ENCODE data around the gene MAEA. TPM values are rescaled to one million over a fixed set of nuclear protein-coding genes. Genes with fewer than 3 reads are reported as not detected.

Gene MAEA
- total and polyA plus RNA-seq, 9 of the 15 experiments (the other 6 are each of a cell fraction or from before 2014, with no cell fraction given) = 2.1 to 86.5 (median 45.0) TPM

DNA sequence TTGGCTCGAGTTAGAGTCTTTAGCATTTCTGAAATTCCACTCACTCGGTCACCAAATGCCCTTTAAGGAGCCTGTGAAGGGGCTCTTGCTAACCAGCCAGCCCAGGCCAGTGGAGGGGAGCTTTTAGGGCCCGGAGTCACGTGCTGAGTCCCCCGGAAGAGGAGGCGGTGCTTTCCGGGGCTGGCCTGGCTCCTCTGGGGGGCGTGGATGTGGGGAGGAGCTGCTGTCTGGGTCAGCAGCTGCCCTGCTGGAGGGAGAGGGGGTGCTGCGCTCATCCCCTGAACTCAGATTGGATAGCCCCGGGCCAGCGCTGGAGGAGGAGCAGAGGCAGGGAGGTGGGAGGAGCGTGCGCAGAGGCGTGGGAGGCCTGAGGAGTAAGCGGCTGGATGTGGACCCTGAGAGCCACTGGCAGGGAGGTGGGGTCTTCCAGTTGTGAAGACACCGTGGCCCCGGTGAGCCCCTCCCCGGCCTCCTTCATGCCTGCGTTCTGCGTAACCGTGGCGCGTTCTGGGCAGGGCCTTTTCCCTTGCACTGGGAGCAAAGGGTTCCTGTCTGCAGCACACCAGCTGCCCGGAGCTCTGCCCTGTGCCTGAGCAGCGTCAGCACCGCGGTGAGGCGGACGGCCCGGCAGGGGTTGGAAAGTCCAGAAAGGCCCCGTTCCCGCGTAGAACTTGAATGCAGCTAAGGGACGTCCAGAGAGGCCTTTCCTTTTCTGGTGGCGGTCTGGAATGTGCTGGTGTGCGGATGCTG lies 19.7 kb downstream of the MAEA start (continued):
- TF ChIP-seq, protein P1, sequence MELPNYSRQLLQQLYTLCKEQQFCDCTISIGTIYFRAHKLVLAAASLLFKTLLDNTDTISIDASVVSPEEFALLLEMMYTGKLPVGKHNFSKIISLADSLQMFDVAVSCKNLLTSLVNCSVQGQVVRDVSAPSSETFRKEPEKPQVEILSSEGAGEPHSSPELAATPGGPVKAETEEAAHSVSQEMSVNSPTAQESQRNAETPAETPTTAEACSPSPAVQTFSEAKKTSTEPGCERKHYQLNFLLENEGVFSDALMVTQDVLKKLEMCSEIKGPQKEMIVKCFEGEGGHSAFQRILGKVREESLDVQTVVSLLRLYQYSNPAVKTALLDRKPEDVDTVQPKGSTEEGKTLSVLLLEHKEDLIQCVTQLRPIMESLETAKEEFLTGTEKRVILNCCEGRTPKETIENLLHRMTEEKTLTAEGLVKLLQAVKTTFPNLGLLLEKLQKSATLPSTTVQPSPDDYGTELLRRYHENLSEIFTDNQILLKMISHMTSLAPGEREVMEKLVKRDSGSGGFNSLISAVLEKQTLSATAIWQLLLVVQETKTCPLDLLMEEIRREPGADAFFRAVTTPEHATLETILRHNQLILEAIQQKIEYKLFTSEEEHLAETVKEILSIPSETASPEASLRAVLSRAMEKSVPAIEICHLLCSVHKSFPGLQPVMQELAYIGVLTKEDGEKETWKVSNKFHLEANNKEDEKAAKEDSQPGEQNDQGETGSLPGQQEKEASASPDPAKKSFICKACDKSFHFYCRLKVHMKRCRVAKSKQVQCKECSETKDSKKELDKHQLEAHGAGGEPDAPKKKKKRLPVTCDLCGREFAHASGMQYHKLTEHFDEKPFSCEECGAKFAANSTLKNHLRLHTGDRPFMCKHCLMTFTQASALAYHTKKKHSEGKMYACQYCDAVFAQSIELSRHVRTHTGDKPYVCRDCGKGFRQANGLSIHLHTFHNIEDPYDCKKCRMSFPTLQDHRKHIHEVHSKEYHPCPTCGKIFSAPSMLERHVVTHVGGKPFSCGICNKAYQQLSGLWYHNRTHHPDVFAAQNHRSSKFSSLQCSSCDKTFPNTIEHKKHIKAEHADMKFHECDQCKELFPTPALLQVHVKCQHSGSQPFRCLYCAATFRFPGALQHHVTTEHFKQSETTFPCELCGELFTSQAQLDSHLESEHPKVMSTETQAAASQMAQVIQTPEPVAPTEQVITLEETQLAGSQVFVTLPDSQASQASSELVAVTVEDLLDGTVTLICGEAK (IDR thresholded peaks at IDR 0.05) = peak; percentile 59
- TF ChIP-seq, protein P1 (CRISPR knock-in tag; IDR thresholded peaks at IDR 0.05) = no peak
- TF ChIP-seq FOXK2 (conservative IDR thresholded peaks at IDR 0.05 in 1 of 2, IDR thresholded peaks at IDR 0.05 in 1 of 2; ENCODE audit: low read depth in 2 of 2) = no peak
- TF ChIP-seq, protein P2, sequence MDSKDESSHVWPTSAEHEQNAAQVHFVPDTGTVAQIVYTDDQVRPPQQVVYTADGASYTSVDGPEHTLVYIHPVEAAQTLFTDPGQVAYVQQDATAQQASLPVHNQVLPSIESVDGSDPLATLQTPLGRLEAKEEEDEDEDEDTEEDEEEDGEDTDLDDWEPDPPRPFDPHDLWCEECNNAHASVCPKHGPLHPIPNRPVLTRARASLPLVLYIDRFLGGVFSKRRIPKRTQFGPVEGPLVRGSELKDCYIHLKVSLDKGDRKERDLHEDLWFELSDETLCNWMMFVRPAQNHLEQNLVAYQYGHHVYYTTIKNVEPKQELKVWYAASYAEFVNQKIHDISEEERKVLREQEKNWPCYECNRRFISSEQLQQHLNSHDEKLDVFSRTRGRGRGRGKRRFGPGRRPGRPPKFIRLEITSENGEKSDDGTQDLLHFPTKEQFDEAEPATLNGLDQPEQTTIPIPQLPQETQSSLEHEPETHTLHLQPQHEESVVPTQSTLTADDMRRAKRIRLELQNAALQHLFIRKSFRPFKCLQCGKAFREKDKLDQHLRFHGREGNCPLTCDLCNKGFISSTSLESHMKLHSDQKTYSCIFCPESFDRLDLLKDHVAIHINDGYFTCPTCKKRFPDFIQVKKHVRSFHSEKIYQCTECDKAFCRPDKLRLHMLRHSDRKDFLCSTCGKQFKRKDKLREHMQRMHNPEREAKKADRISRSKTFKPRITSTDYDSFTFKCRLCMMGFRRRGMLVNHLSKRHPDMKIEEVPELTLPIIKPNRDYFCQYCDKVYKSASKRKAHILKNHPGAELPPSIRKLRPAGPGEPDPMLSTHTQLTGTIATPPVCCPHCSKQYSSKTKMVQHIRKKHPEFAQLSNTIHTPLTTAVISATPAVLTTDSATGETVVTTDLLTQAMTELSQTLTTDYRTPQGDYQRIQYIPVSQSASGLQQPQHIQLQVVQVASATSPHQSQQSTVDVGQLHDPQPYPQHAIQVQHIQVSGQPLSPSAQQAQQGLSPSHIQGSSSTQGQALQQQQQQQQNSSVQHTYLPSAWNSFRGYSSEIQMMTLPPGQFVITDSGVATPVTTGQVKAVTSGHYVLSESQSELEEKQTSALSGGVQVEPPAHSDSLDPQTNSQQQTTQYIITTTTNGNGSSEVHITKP (IDR thresholded peaks at IDR 0.05; ENCODE audit: partially characterized antibody) = peak; percentile 69
